ENCODE measurements around the gene CCDC178. TPM values are rescaled to one million over a fixed set of nuclear protein-coding genes. Genes with fewer than 3 reads are reported as not detected.
"Not testable (repeated sequence)": the region's sequence is repeated elsewhere in the genome, so short reads cannot be mapped to it uniquely, and the experiment has no call there.

The CCDC178 gene
- polyA plus RNA-seq, 2 of the 4 experiments (the other 2 are of a cell fraction): 0.06 TPM; not detected in 1

- ChIA-PET POLR2A (no interaction called here), CTCF (no interaction called here)
- TF ChIP-seq FOSL2 (IDR thresholded peaks at IDR 0.05) (no peak), FOSL2 (CRISPR knock-in tag; IDR thresholded peaks at IDR 0.05) (no peak), HDAC2 (IDR thresholded peaks at IDR 0.05) (no peak), RCOR1 (IDR thresholded peaks at IDR 0.05; ENCODE audit: low read depth, low read length) (no peak), POLR2AphosphoS2 (conservative IDR thresholded peaks at IDR 0.05; ENCODE audit: low read length) (no peak), NR3C1 (IDR thresholded peaks at IDR 0.05) (no peak), POLR2A (IDR thresholded peaks at IDR 0.05; ENCODE audit: low read length) (no peak), NFE2L2 (conservative IDR thresholded peaks at IDR 0.05; ENCODE audit: low read length) (no peak), HOXB5 (CRISPR knock-in tag; IDR thresholded peaks at IDR 0.05) (no peak), CBX2 (IDR thresholded peaks at IDR 0.05; ENCODE audit: borderline replicate concordance, low read depth) (no peak), ZFP36 (IDR thresholded peaks at IDR 0.05; ENCODE audit: borderline replicate concordance, partially characterized antibody) (no peak), REST (IDR thresholded peaks at IDR 0.05) (no peak), MAX (IDR thresholded peaks at IDR 0.05) (no peak), ZC3H11A (IDR thresholded peaks at IDR 0.05) (no peak), GATA3 (IDR thresholded peaks at IDR 0.05; ENCODE audit: borderline replicate concordance) (no peak), KDM5A (IDR thresholded peaks at IDR 0.05) (no peak)
- 0% methylated on average over 1 of the region's 1 CpG for WGBS (ENCODE audit: missing lambda C conversion rate)
- Histone ChIP-seq H3K9me3 (no peaks in the 10 kb centered on the region), H3K4me3 (no peak overlapping the region), H3K4me1 (no peaks in the 10 kb centered on the region), H3K27ac (no peak overlapping the region), H3K4me2 (no peak overlapping the region)
- FAIRE-seq (no peak), DNase-seq (ENCODE audit: low read depth in 1 of 2, low spot score in 1 of 2) (no peak), ATAC-seq (no peak)
These were observed 288.1 kb downstream of the CCDC178 start for GRCh38 chr18:33152376-33152775.

GRCh38 chr18:33147811-33148210, 292.7 kb downstream of the CCDC178 start:
- WGBS (ENCODE audit: missing lambda C conversion rate): 23% methylated on average over 8 of the region's 25 CpGs
- H3K9me3 ChIP-seq; H3K4me3 ChIP-seq; CTCF ChIA-PET; ATAC-seq; POLR2A ChIA-PET; H3K4me2 ChIP-seq; H3K4me1 ChIP-seq; H3K27ac ChIP-seq; DNase-seq (ENCODE audit: low read depth in 1 of 2, low spot score in 1 of 2); FAIRE-seq: not testable (repeated sequence)

- no peak overlapping the region for H3K4me2 ChIP-seq
- no peak overlapping the region for H3K4me3 ChIP-seq
- no peak for DNase-seq (ENCODE audit: low read depth in 1 of 2, low spot score in 1 of 2)
- WGBS (ENCODE audit: missing lambda C conversion rate): 8% methylated on average over 2 of the region's 2 CpGs
- no peak for FAIRE-seq
- no peaks in the 10 kb centered on the region for H3K9me3 ChIP-seq
- ATAC-seq: no peak
- H3K4me1 ChIP-seq: no peaks in the 10 kb centered on the region
- H3K27ac ChIP-seq: no peak overlapping the region
- ChIA-PET POLR2A (no interaction called here), CTCF (no interaction called here)
- TF ChIP-seq HOXA7 (CRISPR knock-in tag; IDR thresholded peaks at IDR 0.05) (no peak), ESRRA (IDR thresholded peaks at IDR 0.05; ENCODE audit: borderline replicate concordance, low read length) (no peak), ATOH8 (CRISPR knock-in tag; IDR thresholded peaks at IDR 0.05; ENCODE audit: low read depth) (no peak), BCL3 (IDR thresholded peaks at IDR 0.05) (no peak), NR3C1 (IDR thresholded peaks at IDR 0.05) (no peak), KDM1A (IDR thresholded peaks at IDR 0.05; ENCODE audit: low read depth) (no peak), ELK1 (IDR thresholded peaks at IDR 0.05; ENCODE audit: low read depth, low read length) (no peak), MAFK (IDR thresholded peaks at IDR 0.05; ENCODE audit: partially characterized antibody) (no peak), RFX5 (IDR thresholded peaks at IDR 0.05) (no peak), RCOR1 (IDR thresholded peaks at IDR 0.05; ENCODE audit: low read depth, low read length) (no peak), REST (IDR thresholded peaks at IDR 0.05) (no peak), MAZ (IDR thresholded peaks at IDR 0.05; ENCODE audit: borderline replicate concordance, low read depth, low read length) (no peak), RARB (CRISPR knock-in tag; IDR thresholded peaks at IDR 0.05) (no peak)
These were observed 294.5 kb downstream of the CCDC178 start for GRCh38 chr18:33146014-33146413.
